ENCODE data around the gene NUDC. TPM values are rescaled to one million over a fixed set of nuclear protein-coding genes. Genes with fewer than 3 reads are reported as not detected.

Gene NUDC
- total and polyA plus RNA-seq, 12 donors = 48.9 to 95.9 (median 62.8) TPM

GRCh38 chr1:26938004-26938658, 16.6 kb downstream of the NUDC start:
- 60 to 64% methylated on average over 4 of the region's 4 CpGs for WGBS, 2 donors
- ATAC-seq (peak; percentile 59 to 85 (median 76)), DNase-seq (peak; percentile 37)
- Histone ChIP-seq H3K9me3 (no peaks in the 10 kb centered on the region), H3K36me3 (peaks cover 0 to 66% (median 25%) of the 10 kb centered on the region in 9 donors), H3K27ac (peak overlapping the region in 9 of 10 donors; percentile 7 to 79 (median 67)), H3K27me3 (no peaks in the 10 kb centered on the region), H3K4me1 (peaks cover 5 to 37% (median 21%) of the 10 kb centered on the region in 9 donors), H3K4me3 (no peak overlapping the region)
- TF ChIP-seq, protein P1, sequence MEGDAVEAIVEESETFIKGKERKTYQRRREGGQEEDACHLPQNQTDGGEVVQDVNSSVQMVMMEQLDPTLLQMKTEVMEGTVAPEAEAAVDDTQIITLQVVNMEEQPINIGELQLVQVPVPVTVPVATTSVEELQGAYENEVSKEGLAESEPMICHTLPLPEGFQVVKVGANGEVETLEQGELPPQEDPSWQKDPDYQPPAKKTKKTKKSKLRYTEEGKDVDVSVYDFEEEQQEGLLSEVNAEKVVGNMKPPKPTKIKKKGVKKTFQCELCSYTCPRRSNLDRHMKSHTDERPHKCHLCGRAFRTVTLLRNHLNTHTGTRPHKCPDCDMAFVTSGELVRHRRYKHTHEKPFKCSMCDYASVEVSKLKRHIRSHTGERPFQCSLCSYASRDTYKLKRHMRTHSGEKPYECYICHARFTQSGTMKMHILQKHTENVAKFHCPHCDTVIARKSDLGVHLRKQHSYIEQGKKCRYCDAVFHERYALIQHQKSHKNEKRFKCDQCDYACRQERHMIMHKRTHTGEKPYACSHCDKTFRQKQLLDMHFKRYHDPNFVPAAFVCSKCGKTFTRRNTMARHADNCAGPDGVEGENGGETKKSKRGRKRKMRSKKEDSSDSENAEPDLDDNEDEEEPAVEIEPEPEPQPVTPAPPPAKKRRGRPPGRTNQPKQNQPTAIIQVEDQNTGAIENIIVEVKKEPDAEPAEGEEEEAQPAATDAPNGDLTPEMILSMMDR (IDR thresholded peaks at IDR 0.05) = no peak
- intact Hi-C loops (cut with DNase I) = no loop called here

DNA sequence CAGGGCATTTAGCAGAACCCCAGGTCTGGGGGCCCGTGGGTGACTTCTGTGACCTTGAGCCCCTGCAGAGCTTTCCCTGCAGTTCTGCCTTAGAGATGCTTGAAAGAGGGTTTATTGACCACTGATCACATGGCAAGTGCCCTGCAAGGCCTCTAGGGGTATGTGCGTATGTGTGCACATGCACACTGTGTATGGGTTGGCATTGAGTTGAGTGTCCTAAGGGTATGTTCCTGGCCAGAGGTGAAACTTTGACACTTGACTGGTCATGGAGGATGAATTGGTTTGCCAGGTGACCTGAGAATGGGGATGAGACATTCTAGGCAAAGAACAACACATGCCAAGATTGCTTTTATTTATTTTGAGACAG, 17.1 kb downstream of the NUDC start:
- Histone ChIP-seq H3K27me3 (no peaks in the 10 kb centered on the region), H3K4me1 (peaks cover 5 to 37% (median 21%) of the 10 kb centered on the region in 9 donors), H3K36me3 (peaks cover 0 to 66% (median 28%) of the 10 kb centered on the region in 9 donors), H3K4me3 (no peak overlapping the region), H3K27ac (peak overlapping the region in 9 of 10 donors; percentile 7 to 79 (median 67)), H3K9me3 (no peaks in the 10 kb centered on the region)
- intact Hi-C loops (cut with DNase I) = no loop called here
- DNase-seq = no peak
- TF ChIP-seq, protein P1 (IDR thresholded peaks at IDR 0.05) = no peak
- WGBS, 2 donors = 89 to 95% methylated on average over 2 of the region's 2 CpGs
- peak in 2 of 8 donors; percentile 5 to 28 for ATAC-seq

DNA sequence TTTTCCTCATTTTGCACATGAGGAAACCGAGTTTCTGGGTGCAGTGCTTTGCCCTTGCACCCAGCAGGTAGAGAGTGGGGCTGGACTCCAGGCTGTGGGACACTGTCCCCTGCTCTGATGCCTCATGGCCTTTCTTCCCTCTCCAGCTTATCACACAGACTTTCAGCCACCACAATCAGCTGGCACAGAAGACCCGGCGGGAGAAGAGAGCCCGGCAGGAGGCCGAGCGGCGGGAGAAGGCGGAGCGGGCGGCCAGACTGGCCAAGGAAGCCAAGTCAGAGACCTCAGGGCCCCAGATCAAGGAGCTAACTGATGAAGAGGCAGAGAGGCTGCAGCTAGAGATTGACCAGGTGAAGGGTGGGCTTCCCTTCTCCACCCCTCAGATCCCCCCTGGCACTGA, 19.8 kb downstream of the NUDC start:
- Histone ChIP-seq H3K36me3 (peaks cover 0 to 69% (median 40%) of the 10 kb centered on the region in 9 donors), H3K27me3 (no peaks in the 10 kb centered on the region), H3K4me1 (peaks cover 5 to 52% (median 31%) of the 10 kb centered on the region in 9 donors), H3K9me3 (no peaks in the 10 kb centered on the region), H3K27ac (peak overlapping the region in 4 of 10 donors; percentile 2 to 41 (median 18)), H3K4me3 (no peak overlapping the region)
- 78 to 81% methylated on average over 10 of the region's 10 CpGs for WGBS, 2 donors
- ATAC-seq = peak in 4 of 8 donors; percentile 22 to 44 (median 34)
- TF ChIP-seq, protein P1 (IDR thresholded peaks at IDR 0.05) = no peak
- intact Hi-C loops (cut with DNase I) = no loop called here
- DNase-seq = peak; percentile 23 to 34

DNA sequence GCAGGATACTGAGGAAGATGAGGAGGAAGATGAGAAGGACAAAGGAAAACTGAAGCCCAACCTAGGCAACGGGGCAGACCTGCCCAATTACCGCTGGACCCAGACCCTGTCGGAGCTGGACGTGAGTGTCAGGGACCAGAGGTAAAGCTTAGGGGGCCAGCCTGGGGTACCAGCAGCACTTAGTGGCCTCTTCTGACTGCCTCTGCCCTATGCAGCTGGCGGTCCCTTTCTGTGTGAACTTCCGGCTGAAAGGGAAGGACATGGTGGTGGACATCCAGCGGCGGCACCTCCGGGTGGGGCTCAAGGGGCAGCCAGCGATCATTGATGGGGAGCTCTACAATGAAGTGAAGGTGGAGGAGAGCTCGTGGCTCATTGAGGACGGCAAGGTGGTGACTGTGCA, 21.1 kb downstream of the NUDC start:
- DNase-seq (no peak), ATAC-seq (no peak)
- Histone ChIP-seq H3K27me3 (no peaks in the 10 kb centered on the region), H3K4me3 (no peak overlapping the region), H3K36me3 (peaks cover 0 to 71% (median 40%) of the 10 kb centered on the region in 9 donors), H3K9me3 (no peaks in the 10 kb centered on the region), H3K27ac (no peak overlapping the region), H3K4me1 (peaks cover 3 to 51% (median 27%) of the 10 kb centered on the region in 9 donors)
- WGBS, 2 donors = 92 to 95% methylated on average over 12 of the region's 12 CpGs
- intact Hi-C loops (cut with DNase I) = no loop called here
- TF ChIP-seq, protein P1 (IDR thresholded peaks at IDR 0.05) = no peak
